Measurements from ENCODE around the gene SYNJ2. TPM values are rescaled to one million over a fixed set of nuclear protein-coding genes. Genes with fewer than 3 reads are reported as not detected.

Gene SYNJ2
- total RNA-seq, 1 experiment from 2014 or later: 24.5 TPM

GRCh38 chr6:158121335-158121734, 139.7 kb downstream of the SYNJ2 start:
- Histone ChIP-seq H4K5ac (ENCODE audit: insufficient read length, low read depth, low read length) (no peak overlapping the region), H4K8ac (replicated peaks; ENCODE audit: insufficient read length, low read depth, low read length) (no peak overlapping the region), H3K9me3 (ENCODE audit: control insufficient read depth, low read depth, low read length) (no peaks in the 10 kb centered on the region), H2BK120ac (ENCODE audit: low read depth, low read length, poor library complexity, severe bottlenecking) (no peak overlapping the region), H3K4ac (ENCODE audit: low read depth, low read length) (no peak overlapping the region), H4K20me1 (ENCODE audit: control insufficient read depth, insufficient read depth, insufficient read length) (no peaks in the 10 kb centered on the region), H2BK15ac (ENCODE audit: low read depth, low read length) (no peak overlapping the region), H2AK5ac (ENCODE audit: insufficient read length, low read length) (no peak overlapping the region), H3K79me2 (ENCODE audit: insufficient read depth, low read length) (no peaks in the 10 kb centered on the region), H3T11ph (ENCODE audit: low read length) (no peak overlapping the region), H3K14ac (ENCODE audit: insufficient read depth, low read length) (no peak overlapping the region), H3K79me1 (ENCODE audit: insufficient read depth, low read depth, low read length, poor library complexity, severe bottlenecking) (no peaks in the 10 kb centered on the region), H2BK12ac (ENCODE audit: insufficient read length, low read depth, low read length) (no peak overlapping the region), H3K56ac (ENCODE audit: insufficient read length, low read depth, low read length) (no peak overlapping the region), H3K9ac (ENCODE audit: extremely low read depth, insufficient read length, low read length) (no peak overlapping the region), H4K91ac (ENCODE audit: insufficient read length, low read depth, low read length) (no peak overlapping the region), H2AFZ (ENCODE audit: low read length) (no peak overlapping the region), H3K23ac (ENCODE audit: insufficient read length, low read depth, low read length) (no peak overlapping the region), H3K4me1 (ENCODE audit: insufficient read depth, low read length) (no peaks in the 10 kb centered on the region), H3K4me2 (ENCODE audit: insufficient read depth, insufficient read length, low read length) (no peak overlapping the region), H2BK5ac (ENCODE audit: insufficient read length, low read length) (no peak overlapping the region), H3K27me3 (ENCODE audit: insufficient read depth, low read length) (no peaks in the 10 kb centered on the region), H3K27ac (ENCODE audit: insufficient read length, low read depth, low read length) (no peak overlapping the region), H3K23me2 (ENCODE audit: insufficient read length, low read depth, low read length, poor library complexity, severe bottlenecking) (no peaks in the 10 kb centered on the region), H2BK20ac (ENCODE audit: low read depth, low read length, poor library complexity, severe bottlenecking) (no peak overlapping the region), H3K18ac (ENCODE audit: insufficient read length, low read depth, low read length) (no peak overlapping the region)
- H3K4me1 Mint-ChIP-seq: 0 out of 4 replicates have a peak, but pooled peaks cover 0 to 2% of the 10 kb centered on the region in 2 experiments
- H3K4me3 Mint-ChIP-seq: no peak overlapping the region
- H3K27ac Mint-ChIP-seq: peak overlapping the region in 1 of 3 experiments; percentile 78; a peak in 1 of 7 replicates
- no peak for DNase-seq
- WGBS (ENCODE audit: extremely low coverage, insufficient read length, low lambda C conversion rate): no CpG with 5 or more reads among the region's 3 CpGs
- H3K9me3 Mint-ChIP-seq: no peaks in the 10 kb centered on the region
- peaks cover 2 to 12% (median 5%) of the 10 kb centered on the region in 3 experiments; a peak in 5 of 7 replicates for H3K36me3 Mint-ChIP-seq (ENCODE audit: insufficient read depth in 1 of 3, low read depth in 3 of 3)
- no peaks in the 10 kb centered on the region for H3K27me3 Mint-ChIP-seq (ENCODE audit: low read depth)
- no peak for TF ChIP-seq CTCF (conservative IDR thresholded peaks at IDR 0.05)
